K562 (cell line): ENCODE measurements around the gene PPAN. TPM values are rescaled to one million over a fixed set of nuclear protein-coding genes. Genes with fewer than 3 reads are reported as not detected.
A peak's percentile ranks its signal among the peaks of the same experiment; 100 is the strongest.

Experiments used
- ADNP ChIP-seq: fragments of 200-800 bp; sonication (Bioruptor generic); IDR thresholded peaks from 2 replicates; pipeline ENCODE4 v1.6.1; 2016; ENCODE audit warnings: missing genetic modification characterization, missing compliant biosample characterization
- CBFB ChIP-seq: sonication (generic); formaldehyde crosslinking; IDR thresholded peaks from 2 replicates; pipeline ENCODE4 v1.4.0; 2020; ENCODE audit warnings: mild to moderate bottlenecking, missing genetic modification reagents
- CEBPB ChIP-seq: fragments of 450-650 bp; IDR thresholded peaks from 2 replicates; pipeline ENCODE4 v1.6.1; 2016; ENCODE audit warnings: missing genetic modification characterization, missing compliant biosample characterization
- CHD4 ChIP-seq: fragments of 200-600 bp; sonication (generic); IDR thresholded peaks from 3 replicates; pipeline ENCODE4 v1.6.1; 2012; ENCODE audit warnings: low read depth, mild to moderate bottlenecking, mixed read lengths, low read length, inconsistent platforms; ENCODE audit not compliant: insufficient read depth, insufficient replicate concordance, poor library complexity, severe bottlenecking
- DPF2 ChIP-seq: fragments of 450-650 bp; IDR thresholded peaks from 2 replicates; pipeline ENCODE4 v1.6.1; 2016
- EGR1 ChIP-seq: fragments of 450-650 bp; conservative IDR thresholded peaks from 2 replicates; pipeline ENCODE4 v1.6.1; 2017; ENCODE audit warnings: mild to moderate bottlenecking
- HINFP ChIP-seq: fragments of 450-650 bp; conservative IDR thresholded peaks from 2 replicates; pipeline ENCODE4 v1.6.1; 2016; ENCODE audit warnings: missing genetic modification characterization, low read depth, mild to moderate bottlenecking, control low read depth, missing compliant biosample characterization
- HOXB6 ChIP-seq: fragments of 250-450 bp; sonication (Bioruptor Pico); IDR thresholded peaks from 2 replicates; pipeline ENCODE4 v1.5.1; 2022; ENCODE audit warnings: mild to moderate bottlenecking, borderline replicate concordance
- SAFB2 ChIP-seq: fragments of 200-400 bp; formaldehyde crosslinking; IDR thresholded peaks from 2 replicates; pipeline ENCODE4 v1.6.1; 2018; ENCODE audit warnings: borderline replicate concordance, low read length, low read depth, moderate library complexity; ENCODE audit not compliant: severe bottlenecking
- SRSF7 ChIP-seq: fragments of 200-400 bp; formaldehyde crosslinking; optimal IDR thresholded peaks from 2 replicates; pipeline ENCODE3; 2017; ENCODE audit warnings: mild to moderate bottlenecking, low read depth, low read length
- TAF15 ChIP-seq: fragments of 200-400 bp; formaldehyde crosslinking; IDR thresholded peaks from 2 replicates; pipeline ENCODE4 v1.6.1; 2017; ENCODE audit warnings: mild to moderate bottlenecking, low read depth, low read length, moderate library complexity
- TFAM ChIP-seq: fragments of 250-450 bp; sonication (Bioruptor Pico); conservative IDR thresholded peaks from 2 replicates; pipeline ENCODE4 v1.5.0; 2021; ENCODE audit warnings: mild to moderate bottlenecking, moderate library complexity
- U2AF2 ChIP-seq: fragments of 200-400 bp; formaldehyde crosslinking; optimal IDR thresholded peaks from 2 replicates; pipeline ENCODE3; 2017; ENCODE audit warnings: low read depth, mild to moderate bottlenecking, low read length
- UBTF ChIP-seq, 2 experiments: IDR thresholded peaks; 2 replicates each; pipeline ENCODE4 v1.6.1; 2012; ENCODE audit warnings: improper control_type of control experiment in 2 of 2, low read depth in 2 of 2, low read length in 2 of 2, borderline replicate concordance in 1 of 2
- ZNF24 ChIP-seq: fragments of 450-650 bp; IDR thresholded peaks from 2 replicates; pipeline ENCODE4 v1.6.1; 2016
- ZNF512 ChIP-seq: IDR thresholded peaks from 2 replicates; pipeline ENCODE4 v1.6.1; 2016; ENCODE audit warnings: missing genetic modification characterization, missing compliant biosample characterization
- ZNF639 ChIP-seq, 2 experiments: fragments of 200-800 bp in 1 of 2; sonication (Bioruptor generic) in 1 of 2; sonication (generic) in 1 of 2; formaldehyde crosslinking in 1 of 2; IDR thresholded peaks in 1 of 2; conservative IDR thresholded peaks in 1 of 2; 2 replicates each; pipeline versions ENCODE4 v1.5.0 to v1.6.1; 2016 to 2020; ENCODE audit warnings: missing compliant biosample characterization in 1 of 2, missing genetic modification characterization in 1 of 2, missing genetic modification reagents in 1 of 2
- polyA plus RNA-seq, 8 experiments: library from polyadenylated mRNA; depleted of rRNA in 4 of 8; stranded (reverse) in 5 of 8; unstranded in 3 of 8; fragments of >200 nt; fragmentation: Nextera tagmentation in 2 of 8; fragmentation: Illumina TruSeq in 1 of 8; extraction: Ambion mirVana in 2 of 8; extraction: Trizol in 1 of 8; gene quantifications; 2 replicates each; pipeline versions ENCODE4 v1.2.1 to v1.2.3, GENCODE V29; 2011 to 2014; ENCODE audit warnings: inconsistent platforms in 1 of 8, missing spikeins in 1 of 8
- total RNA-seq, 7 experiments: library from RNA; depleted of rRNA in 6 of 7; stranded (reverse); fragments of >200 nt in 6 of 7; fragmentation: Illumina TruSeq in 2 of 7; extraction: Trizol in 2 of 7; gene quantifications; 2 replicates each; pipeline versions ENCODE4 v1.2.1 to v1.2.3, GENCODE V29; 2011 to 2021; ENCODE audit warnings: low replicate concordance in 1 of 7

Gene PPAN
- total and polyA plus RNA-seq, 9 of the 15 experiments (the other 6 are each of a cell fraction or from before 2014, with no cell fraction given): 2.2 to 129 (median 59.1) TPM

GRCh38 chr19:10105509-10106099 lies 558 bp upstream of the PPAN start (continued):
- TF ChIP-seq ZNF24: 0 out of 2 replicates have a peak, but pooled peaks have one; percentile 38
- no peak for TF ChIP-seq HOXB6 (CRISPR knock-in tag)
- no peak for TF ChIP-seq HINFP (tag)
- TF ChIP-seq TAF15: no peak
- TF ChIP-seq CBFB (CRISPR knock-in tag): peak; percentile 62; the same call in 1 of the 2 replicates
- TF ChIP-seq TFAM (CRISPR knock-in tag): no peak
- TF ChIP-seq UBTF (IDR thresholded peaks at IDR 0.05; ENCODE audit: borderline replicate concordance in 1 of 2, low read depth in 2 of 2, low read length in 2 of 2): no peak
- peak; percentile 97 for TF ChIP-seq ADNP
- TF ChIP-seq ZNF512 (tag): peak; percentile 62; the same call in 1 of the 2 replicates
- no peak for TF ChIP-seq U2AF2
- TF ChIP-seq SRSF7: no peak
- peak; percentile 79 for TF ChIP-seq CHD4
- peak; percentile 10; the same call in 1 of the 2 replicates for TF ChIP-seq DPF2
- no peak for TF ChIP-seq SAFB2
- 0 out of 4 replicates have a peak, but pooled peaks of 1 of the 2 experiments have one; percentile 20 for TF ChIP-seq ZNF639 (CRISPR knock-in tag; conservative IDR thresholded peaks at IDR 0.05 in 1 of 2, IDR thresholded peaks at IDR 0.05 in 1 of 2)
- no peak for TF ChIP-seq EGR1
- TF ChIP-seq CEBPB (tag): 0 out of 2 replicates have a peak, but pooled peaks have one; percentile 35
